KG1 (cell line): ENCODE results near the gene PPCS.
"Not testable (repeated sequence)": the region's sequence is repeated elsewhere in the genome, so short reads cannot be mapped to it uniquely, and the experiment has no call there.

Experiments used
- DNase-seq: peaks from one replicate; lab custom pipeline; 2025; lab: John Stamatoyannopoulos, UW

Gene PPCS

DNA sequence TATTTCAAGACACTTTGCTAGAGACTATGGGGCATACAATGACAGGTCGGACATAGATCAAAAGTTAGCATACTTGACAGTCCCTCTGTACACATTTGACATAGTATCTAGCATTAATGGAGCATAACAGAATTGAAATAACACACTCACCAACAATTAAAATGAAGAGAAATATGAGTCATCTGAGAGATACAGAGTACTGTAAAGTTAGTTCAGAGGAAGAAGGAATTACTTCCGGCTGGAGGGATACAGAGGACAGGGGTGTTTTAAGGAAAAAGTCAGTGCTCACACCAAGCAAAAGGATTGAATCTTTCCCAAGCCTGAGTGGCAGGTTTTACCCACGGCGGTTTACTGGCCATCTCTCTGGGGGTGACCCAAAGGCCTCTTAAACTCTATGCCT is 3.0 kb upstream of the PPCS start:
- DNase-seq, result no peak

DNA sequence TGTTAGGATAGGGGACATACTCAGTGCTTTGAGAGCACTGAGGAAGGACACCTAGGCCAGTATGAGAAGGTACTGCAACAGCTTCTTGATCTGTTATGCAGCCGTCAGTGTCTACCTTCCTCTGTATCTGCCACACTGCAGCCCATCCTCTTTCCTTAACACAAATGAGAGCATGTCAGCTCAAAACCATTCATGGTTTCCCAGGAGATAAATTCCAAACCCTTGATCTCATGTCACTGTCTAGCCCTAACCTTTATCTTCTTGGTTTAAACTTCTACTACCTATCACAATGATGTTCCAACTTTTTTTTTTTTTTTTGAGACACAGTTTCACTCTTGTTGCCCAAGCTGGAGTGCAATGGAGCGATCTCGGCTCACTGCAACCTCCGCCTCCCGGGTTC is 1.9 kb upstream of the PPCS start:
- DNase-seq, result no peak

DNA sequence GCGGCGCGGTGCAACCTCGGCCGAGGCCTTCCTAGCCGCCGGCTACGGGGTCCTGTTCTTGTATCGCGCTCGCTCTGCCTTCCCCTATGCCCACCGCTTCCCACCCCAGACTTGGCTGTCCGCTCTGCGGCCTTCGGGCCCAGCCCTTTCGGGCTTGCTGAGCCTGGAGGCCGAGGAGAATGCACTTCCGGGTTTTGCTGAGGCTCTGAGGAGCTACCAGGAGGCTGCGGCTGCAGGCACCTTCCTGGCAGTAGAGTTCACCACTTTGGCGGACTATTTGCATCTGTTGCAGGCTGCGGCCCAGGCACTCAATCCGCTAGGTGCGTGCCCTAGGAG is 379 bp downstream of the PPCS start:
- DNase-seq, result peak; percentile 82

DNA sequence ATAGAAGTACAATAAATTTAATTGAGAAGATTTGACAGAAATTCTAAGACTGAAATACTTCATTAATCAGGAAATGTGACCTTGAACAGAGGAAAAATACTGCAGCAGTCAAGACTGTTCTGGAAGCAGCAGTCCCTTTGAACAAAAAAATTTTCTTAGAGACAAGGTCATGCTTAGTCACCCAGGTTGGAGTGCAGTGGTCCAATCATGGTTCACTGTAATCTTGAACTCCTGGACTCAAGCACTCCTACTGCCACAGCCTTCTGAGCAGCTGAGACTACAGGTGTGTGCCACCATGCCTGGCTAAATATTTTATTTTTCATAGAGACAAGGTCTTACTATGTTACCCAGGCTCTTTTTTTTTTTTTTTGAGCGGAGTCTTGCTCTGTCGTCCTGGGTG is 4.9 kb downstream of the PPCS start:
- DNase-seq, result no peak

DNA sequence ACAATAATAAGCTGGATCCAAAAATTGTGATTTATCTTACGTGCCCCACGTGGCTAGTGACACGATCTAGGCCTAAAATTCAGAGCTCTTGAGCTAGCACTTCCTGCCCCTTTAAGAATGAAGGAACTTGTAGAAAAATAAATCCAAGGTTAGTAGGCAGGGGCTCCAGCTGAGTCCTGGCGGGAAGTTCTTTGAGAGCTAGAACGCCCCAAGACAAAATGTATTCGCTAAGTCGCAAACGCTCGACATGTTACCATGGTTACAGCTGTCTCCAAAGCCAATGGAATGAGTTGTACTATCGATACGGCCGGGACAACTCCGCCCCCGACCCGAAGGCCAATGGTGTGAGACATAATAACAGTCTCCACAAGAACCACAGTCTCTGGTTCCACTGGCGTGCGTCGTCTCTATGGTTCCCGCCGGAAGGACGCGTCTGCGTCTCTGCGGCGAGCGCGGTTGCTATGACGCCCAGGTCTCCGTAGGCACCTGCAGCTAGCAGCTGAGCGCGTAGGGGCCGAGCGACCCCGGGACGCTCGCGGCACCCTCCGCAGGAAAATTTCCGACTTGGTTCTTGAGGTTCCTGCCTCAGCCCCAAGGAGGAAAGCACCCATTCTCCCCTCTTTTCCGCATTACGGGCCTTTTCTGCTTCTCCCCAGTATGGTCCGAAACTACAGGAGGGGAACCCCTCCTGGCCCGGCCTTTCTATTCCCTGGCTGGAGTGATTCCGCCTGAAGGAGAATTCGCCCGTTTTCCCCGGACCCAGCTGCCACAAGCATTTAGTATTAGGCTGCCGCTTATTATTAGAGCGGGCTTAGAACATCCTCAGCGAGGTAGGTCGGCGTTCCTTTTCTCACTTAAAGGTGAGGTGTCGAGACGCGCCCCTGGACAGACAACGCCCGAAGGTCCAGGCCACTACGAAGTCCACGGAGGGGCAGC is 6.8 kb downstream of the PPCS start, which contains the start of gene CCDC30:
Gene CCDC30 (plus strand): TSS at position 459 of the 936 bp plus-strand sequence. CDS start 17,266 bp downstream, outside the sequence.
- peak; percentile 67 for DNase-seq

DNA sequence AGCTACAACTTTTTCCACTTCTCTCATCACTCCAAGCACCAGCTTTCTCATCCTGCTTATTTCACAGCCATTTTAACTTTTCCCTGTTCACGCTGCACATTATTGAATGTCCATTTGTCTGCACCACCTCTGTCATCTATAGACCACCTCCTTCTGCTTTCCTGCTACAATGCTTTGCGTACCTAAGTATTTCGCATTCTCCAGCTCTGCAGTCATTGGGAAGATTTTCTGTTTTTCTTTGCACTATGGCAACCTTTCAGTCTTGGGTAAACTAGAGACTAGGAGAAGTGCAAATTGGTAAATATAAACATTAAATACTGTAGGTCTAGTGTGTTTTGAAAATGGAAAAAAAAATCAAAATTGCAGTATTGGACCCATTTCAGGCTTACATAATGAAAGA is 7.6 kb downstream of the PPCS start:
- DNase-seq, result no peak

DNA sequence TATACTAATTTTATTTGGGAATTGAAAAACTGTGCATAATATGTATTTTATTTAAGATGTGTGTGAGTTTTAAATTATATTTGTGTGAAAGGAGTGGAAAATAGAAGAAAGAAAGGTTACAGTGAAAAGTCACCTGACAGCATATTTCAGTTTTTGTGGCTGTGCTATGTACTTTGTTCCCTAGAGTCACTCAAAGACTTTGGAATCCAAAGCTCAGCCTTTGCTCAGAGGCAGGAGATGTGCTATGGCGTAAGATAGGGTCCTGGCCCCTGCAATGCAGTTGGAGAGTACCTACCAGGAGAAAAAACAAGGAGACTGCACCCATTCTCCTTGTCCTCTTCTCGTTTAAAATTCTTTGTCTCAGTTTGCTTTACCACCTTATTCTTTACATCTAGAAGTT is 9.7 kb downstream of the PPCS start:
- DNase-seq, result no peak

- no peak for DNase-seq
Measured at GRCh38 chr1:42469727-42470126, 13.4 kb downstream of the PPCS start.

GRCh38 chr1:42476605-42477004 is 20.3 kb downstream of the PPCS start:
- no peak for DNase-seq

DNA sequence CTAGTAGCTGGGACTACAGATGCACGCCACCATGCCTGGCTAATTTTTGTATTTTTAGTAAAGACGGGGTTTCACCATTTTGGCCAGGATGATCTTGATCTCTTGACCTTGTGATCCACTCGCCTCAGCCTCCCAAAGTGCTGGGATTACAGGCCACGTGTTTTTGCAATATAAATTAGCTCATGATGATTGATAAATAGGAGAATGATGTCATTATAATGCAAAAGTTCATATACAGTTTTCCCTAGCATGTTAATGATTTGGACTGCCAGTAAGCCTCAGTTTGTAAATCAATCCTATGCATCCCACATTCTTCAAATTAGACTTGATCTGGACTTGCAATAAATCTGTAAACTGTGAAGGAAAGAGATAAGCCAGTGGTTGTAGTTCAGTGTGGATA is 21.0 kb downstream of the PPCS start:
- not testable (repeated sequence) for DNase-seq

DNA sequence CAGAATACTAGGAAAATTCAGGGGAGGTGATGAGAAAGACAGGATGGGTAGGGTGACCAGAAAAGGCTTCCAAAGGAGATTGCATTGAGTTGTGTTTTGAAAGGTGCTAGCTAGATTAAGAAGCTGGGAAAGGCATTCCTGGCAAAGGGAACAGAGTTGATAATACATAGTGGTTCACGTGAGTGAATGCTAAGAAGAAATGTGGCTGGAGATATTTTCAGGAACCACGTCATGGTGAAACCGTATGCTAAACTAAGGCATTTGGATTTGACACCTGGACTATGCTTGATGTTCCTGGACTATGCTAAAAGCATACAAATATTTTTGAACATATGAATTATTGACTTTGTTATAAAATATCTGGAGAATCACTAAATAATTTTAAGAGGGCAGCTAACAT is 21.4 kb downstream of the PPCS start:
- DNase-seq, result no peak

DNA sequence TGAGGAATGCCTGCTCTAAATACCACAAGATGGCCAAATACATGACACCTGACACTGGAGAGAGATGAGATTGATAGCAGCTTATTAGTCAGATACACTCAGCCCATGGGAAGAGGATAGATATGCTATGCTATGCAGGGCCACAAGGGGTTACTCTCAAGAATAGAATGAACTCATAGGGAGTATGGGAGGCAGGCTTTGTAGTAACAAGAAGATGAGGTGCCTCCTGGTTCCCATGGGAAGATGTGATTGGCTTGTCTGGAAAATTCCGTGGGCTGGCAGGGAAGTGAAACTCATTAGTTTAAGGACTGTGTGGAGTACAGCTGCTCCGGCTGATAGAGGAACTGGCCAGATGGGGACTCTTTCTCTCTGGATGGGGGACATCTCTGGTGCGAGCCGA is 23.3 kb downstream of the PPCS start:
- DNase-seq, result no peak

DNA sequence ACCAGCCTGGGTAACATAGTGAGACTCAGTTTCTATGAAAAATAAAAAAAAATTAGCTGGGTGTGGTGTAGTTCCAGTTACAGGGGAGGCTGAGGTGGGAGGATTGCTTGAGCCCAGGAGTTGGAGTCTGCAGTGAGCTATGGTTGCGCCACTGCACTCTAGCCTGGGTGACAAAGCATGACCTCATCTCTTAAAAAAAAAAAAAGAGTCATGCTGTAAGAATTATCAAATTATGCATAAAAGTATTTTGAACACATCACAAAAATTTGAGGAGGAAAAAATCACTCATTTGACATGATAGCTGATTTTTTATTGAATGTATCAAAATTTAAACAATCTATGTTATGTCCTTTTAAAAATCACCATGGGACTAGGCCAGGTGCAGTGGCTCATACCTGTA is 24.6 kb downstream of the PPCS start:
- DNase-seq, result no peak

DNA sequence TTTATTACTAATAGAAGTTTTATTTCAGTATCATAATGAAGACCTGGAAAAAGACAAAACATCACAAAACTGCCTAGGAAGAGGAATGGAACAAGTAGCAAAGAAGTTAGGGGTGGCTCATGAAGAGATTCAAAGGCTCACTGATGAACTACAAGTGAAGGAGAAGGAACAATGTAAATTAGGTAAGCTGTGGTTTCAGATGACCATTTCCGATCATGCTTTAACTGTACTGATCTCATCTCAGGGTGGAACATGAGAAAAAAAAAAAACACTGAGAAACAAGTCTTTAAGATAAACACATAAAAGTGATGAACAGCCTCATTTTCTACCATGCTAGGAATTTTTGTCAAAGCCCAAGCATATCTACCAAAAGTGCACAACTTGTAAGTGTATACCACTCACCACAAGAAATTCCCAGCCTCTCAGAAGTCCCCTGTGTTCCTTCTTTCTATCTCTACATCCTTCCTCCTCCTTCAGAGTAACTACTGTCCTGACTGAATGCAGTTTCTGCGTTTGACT is 26.4 kb downstream of the PPCS start:
- no peak for DNase-seq

DNA sequence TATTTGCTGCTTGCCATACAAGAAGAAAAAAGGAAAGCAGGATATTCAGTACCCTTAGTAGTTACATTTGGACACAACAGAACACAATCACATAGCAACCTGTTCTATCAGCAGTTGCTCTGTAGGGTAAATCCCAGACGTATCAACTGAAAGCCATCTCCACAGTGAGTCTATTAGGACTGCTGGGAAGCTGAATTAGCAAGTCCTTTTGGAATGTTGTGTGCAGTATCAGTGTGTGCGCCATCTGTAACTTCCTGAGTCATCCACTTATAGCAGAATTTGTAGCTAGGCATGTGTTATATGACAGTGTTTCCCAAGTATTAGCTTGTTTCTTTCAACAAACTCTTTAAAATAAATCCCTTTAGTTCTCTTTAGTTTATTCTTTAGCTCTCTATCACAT is 28.0 kb downstream of the PPCS start:
- DNase-seq, result no peak

GRCh38 chr1:42490237-42490636 is 33.9 kb downstream of the PPCS start:
- no peak for DNase-seq

GRCh38 chr1:42502031-42502430 is 45.7 kb downstream of the PPCS start:
- not testable (repeated sequence) for DNase-seq

- DNase-seq, result no peak
Measured at GRCh38 chr1:42504535-42505128, 48.3 kb downstream of the PPCS start.

DNA sequence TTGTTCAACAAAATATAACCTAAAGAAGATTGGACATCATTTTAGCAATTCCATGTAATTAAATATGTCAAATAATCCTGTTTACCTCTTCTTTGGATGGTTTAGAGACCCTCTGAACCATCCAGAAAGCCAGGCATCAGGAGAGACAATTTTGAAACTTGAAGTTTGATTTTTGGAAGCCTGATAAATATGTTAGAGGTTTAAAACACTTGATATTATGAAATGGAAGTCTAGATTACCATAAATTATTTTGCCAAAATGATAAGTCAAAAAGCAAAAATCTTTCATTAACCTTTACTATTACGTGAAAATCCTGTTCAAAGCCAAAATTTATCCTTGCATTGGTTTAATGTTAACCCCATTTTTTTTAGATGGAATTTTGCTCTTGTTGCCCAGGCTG is 50.2 kb downstream of the PPCS start:
- DNase-seq, result no peak
